ENCODE measurements around the gene PCP4L1.
"Not testable (repeated sequence)": the region's sequence is repeated elsewhere in the genome, so short reads cannot be mapped to it uniquely, and the experiment has no call there.

Gene PCP4L1
- 0 to 0.44 (median 0) reads per million in 17 experiments for total RNA-seq

DNA sequence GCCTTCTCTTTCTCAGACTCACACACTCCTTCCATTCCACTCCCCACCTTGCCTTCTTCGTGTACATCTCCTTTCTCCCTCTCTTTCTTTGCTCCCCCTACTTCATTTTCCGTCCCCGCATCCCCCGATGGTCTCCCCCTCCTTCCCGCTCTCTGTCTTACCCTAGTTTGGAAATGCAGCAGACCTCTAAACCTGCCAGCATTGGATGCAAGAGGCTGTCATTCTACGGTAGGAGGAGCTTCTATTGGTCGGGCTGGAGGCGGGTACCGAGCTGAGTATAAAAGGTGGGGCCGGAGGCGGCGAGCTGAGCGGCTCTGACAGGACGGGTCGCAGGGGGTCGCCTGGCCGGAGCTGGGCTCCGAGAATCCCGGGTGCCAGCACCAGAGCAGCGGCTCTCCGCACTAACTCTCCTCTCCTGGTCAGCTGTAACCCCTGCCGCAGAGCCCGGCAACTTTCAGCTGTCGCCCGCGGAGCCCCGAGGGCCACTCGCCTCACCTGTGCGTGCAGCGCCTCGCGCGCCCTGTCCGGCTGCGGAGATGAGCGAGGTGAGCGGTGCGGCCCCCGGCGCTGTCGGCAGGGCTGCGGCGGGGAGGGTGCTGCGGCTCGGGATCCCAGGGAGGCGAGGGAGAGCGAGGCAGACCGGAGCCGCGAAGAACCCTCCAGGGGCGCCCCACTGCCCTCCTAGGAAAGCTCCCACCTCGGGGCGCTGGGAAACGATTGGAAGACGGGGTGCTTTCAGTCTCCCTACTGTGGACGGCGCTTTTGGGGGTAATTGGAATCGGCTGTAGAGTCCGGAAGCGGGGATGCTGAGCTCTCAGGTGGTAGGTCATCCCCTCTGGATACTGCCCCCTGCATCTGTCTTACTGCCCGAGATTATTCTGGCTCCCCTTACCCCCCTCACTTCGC, at the start of gene PCP4L1:
Gene PCP4L1, plus strand, starts transcription at position 307 of the 906 bp plus-strand sequence. Its CDS starts 230 bp downstream, at position 537.
- peak in 3 of 4 experiments; percentile 41 to 60 (median 52) for DNase-seq

DNA sequence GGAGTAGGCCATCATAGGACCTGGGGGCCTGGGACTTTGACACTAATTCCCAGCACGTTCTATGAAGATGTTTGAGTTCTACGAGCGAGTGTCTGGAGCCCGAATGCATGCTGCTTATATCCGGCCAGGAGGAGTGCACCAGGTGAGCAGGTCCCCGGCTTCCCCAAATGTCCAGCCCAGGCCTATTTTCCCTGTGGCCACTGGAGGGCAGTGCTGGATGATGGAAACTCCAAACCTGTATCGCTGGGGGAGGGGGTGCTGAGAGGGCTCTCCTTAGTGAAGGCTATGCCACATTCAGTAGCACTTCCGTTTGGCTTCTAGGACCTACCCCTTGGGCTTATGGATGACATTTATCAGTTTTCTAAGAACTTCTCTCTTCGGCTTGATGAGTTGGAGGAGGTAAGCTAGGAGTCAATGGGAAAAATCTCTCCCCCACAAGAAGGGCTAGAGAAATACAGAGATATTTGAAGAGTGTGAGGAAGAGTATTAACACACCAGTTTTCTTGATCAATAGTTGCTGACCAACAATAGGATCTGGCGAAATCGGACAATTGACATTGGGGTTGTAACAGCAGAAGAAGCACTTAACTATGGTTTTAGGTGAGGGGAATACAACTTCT, 48.6 kb upstream of the PCP4L1 start:
- peak; percentile 82 to 88 (median 86) for DNase-seq

DNA sequence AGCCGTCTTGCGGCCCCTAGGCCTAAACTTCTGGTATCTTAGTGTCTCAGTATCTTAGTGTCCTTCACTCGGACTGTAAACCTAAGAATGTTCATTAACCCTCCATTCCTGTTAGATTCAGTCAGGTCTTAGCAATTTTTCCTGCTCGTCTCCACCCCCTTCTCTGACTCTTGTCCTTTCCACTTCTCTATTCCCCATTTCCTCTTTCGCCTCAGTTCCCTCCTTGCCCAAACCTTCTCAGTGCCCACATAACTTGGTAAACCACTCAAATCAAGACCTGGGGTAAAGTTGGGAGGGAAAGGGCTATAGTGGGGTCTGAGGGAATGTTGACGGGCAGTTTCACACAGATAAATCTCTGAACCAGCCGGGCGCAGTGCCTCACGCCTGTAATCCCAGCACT, 44.2 kb upstream of the PCP4L1 start:
- peak; percentile 70 to 87 (median 80) for DNase-seq

DNA sequence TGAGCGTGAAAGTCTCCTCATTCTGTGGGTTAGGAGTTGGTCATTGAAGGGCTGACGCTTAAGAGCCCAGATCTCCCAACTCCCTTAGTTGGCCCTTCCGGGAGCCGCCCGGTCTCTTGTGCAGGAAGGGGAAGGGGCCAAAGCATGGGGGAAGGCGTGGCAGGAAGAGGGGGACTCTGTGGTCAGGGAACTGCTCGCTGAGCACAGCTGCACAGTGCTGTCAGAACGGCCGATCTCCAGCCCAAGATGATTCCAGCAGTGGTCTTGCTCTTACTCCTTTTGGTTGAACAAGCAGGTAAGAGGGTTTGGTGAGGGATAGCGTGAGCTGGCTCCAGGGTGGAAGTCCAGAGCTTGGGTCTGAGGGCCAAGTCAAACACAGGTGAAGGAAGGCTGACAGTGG, 43.5 kb upstream of the PCP4L1 start, which contains the start of gene FCER1G:
Gene FCER1G, plus strand, starts transcription at position 220 of the 400 bp plus-strand sequence. Its CDS starts 27 bp downstream, at position 247.
- DNase-seq: peak; percentile 91 to 95 (median 94)

DNA sequence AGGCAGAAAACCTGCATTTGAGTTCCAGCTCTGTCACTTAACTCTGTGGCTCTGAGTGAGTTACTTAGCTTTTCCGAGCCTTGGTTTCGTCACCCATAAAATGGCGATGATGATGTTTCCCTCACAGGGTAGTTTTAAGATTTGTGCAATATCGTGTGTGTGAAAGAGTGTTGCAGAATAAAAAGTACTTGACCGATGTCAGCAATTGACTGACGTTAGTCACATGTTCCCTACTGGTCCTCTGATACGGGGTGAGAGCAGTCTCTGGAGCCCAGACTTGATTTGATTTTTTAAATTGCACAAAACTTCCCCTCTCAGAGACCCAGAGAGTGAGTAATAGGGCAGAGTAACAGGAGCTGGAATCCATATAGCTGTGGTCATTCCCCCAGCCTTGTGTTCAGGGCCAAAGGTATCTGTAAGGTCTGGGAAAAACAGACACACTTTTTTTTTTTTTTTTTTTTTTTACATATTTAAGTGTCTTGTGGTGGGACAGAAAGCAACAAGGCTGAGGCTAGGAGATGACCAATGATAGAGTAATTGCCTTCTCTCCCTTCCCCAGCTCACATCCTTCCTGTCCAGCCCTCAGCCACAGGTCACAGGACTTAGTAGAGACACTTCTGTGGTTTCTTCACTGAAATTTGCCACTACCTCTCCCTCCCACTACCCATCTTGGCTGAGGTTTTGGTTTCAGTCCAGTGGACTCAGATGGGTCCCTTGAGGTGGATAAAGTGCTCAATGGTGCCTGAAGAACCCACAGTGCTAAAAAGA, 41.4 kb upstream of the PCP4L1 start:
- peak; percentile 86 to 98 (median 94) for DNase-seq

DNA sequence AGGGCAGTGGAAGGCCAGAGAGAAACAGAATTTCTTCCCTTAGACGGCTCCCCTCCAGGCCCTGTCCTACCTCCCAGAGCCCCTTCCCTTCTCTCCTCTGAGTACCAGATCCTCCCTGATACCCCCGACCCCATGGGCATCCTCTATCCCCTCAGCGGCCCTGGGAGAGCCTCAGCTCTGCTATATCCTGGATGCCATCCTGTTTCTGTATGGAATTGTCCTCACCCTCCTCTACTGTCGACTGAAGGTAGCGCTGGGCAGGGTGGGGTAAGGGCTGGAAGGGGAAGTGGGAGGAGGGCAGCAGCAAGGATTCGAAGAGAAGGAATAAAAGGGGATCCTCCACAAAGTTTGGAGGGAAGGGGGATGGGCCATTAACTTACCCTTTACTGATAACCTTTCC, 40.7 kb upstream of the PCP4L1 start:
- peak in 3 of 4 experiments; percentile 40 to 47 (median 47) for DNase-seq

DNA sequence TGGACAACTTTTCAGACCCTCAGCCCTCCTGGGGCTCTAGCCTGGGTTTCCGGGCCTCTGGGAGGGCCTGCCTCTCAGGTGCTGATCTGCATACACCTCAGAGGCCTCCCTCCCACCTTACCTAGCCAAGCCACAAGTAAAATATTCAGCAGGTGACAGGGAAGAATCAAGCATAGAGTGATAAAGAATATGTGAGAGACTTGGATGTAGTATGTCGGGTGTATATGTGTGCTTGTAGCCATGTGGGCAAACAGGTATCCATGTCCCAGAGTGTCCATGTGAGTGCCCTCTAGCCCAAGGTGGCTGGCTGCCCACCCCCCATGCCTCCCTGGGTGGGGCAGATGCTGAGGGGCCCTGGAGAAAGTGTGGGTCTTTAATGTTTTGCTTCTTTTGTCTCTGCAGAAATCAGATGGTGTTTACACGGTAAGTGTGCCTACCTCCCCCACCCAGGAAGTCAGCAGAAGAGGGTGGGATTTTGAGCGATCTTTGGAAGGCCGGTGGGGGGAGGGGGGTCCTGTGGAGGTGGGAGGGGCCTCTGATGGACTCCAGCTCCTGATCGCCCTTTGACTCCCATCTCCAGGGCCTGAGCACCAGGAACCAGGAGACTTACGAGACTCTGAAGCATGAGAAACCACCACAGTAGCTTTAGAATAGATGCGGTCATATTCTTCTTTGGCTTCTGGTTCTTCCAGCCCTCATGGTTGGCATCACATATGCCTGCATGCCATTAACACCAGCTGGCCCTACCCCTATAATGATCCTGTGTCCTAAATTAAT, 40.1 kb upstream of the PCP4L1 start:
- DNase-seq: no peak

DNA sequence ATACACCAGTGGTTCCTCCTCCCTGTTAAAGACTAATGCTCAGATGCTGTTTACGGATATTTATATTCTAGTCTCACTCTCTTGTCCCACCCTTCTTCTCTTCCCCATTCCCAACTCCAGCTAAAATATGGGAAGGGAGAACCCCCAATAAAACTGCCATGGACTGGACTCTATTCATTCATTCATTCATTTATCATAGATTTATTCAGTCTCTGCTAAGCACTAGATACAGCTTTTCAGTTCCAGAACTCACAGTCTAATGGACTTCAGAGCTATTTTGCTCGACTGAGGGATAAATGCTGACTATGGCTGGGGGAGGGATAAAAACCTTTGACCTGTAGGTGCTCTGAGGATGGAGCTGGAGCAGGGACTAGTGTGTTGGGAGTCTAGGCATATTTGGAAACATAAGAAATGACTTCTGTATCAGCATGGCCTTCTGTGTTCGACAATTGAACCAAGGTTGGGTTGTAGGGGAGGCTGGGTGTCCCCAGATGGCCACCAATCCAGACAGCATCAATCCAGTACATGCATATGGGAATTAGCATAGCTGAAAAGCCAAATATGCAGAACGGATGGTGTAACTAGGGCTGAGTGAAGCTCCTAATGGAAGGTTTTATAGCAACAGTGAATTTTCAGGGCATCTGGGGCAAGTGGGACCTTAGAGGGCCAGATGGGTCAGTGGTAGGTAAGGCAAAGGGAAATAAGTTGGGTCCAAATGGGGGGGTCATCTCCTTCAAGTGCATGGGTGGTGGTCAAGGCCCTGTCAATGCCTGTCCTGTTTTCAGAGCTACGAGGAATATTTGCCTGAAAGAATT, 39.3 kb upstream of the PCP4L1 start:
- no peak for DNase-seq

DNA sequence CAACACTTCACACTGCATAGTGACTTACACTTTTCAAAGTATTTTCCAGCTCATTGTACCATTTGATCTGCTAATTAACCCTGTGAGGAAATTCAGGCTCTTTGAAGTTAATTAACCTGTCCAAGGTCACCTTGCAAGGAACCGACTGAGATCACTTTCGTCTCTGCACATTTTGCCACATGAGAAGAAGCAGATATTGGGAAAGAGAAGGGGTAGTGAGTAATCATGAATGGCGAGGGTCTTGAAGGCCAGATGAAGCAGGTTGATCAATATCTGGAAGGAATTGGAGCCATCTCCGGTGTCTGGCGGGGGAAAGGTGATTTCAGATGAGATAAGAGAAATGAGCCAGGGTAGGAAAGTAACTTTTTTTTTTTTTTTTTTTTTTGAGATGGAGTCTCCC, 38.5 kb upstream of the PCP4L1 start:
- no peak for DNase-seq

DNA sequence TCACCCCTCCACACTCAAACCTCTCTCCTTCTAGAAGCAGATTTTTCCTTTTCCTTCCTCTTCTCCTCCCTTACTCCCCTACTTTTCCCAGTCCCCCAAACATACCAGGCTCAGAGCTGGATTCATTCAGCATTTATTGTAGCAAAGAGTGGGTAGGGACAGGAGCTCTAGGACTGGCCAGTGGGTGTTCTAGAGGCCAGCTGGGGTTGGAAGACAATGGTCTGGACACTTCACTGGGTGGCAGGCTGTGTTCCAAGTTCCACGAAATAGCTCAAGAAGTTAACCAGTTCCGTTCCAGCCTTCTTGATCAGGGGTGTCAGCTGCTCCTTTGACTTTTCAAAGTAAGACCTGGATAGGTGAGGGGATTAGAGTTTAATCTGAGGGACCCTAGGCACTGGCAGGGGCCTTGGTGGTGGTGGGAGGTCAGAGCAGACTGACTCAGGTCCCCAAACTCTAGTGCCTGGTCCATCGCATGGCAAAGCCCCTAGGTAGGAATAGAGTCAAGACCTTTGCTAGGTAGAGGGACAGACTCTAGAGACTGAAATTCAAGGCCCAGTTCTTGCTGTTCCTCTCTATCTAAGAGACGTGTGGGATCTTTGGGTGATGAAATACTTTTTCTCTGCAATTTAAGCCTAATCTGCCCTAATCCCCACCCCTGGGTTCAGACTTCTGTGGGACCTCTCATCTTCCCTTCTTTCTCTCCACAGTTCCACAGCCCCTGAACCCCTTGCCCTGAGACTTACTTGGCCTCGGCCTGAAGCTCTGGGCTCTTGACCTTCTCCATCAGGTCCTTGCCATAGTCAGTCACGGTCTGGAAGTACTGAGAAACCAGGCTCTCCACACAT, 36.1 kb upstream of the PCP4L1 start:
- DNase-seq: no peak

DNA sequence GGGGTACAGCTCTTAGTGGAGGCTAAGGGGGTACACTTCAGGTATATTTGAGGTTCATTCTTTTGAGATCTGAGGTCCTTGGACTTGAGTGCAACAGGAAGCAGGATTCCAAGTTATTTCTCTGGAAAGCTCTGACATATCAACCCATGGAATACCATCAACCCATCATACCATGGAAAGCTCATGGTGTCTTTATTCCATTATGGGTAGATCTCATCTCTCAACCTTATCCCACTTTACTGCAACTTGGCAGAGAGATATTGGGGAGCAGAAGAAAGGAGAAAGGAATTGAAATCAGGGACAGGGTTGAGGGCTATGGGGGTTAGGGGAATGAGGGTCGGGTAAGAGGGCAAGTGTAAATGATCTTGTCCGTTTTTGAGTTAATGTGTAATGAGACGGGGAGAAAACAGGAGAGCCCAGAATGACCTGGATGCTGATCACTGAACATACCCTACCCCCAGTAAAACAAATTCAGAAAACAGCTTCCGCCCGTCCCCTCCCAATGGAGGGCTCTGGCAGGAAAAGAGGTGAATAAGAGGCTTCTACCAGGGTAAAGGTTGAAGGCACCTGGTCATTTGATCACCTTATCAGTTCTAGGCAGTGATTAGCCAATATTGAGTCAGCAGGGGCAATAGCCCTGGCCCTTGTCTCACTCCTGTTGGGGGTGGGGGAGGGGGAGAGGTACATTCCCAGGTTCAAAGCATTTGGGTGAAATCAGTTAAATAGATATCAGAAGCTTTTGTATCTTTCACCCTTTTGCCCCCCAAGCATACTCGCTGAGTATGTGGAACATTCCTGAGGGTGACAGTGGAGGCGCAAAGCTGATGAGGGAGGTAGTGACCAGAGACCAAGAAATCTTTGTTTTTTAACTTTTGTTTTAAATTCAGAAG, 34.5 kb upstream of the PCP4L1 start:
- no peak for DNase-seq

DNA sequence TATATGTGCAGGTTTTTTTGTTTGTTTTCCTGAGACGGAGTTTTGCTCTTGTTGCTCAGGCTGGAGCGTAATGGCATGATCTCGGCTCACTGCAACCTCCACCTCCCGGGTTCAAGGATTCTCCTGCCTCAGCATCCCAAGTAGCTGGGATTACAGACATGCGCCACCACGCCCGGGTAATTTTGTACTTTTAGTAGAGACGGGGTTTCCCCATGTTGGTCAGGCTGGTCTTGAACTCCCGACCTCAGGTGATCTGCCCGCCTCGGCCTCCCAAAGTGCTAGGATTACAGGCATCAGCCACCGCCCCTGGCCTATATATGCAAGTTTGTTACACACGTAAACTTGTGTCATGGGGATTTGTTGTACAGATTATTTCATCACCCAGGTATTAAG, 33.9 kb upstream of the PCP4L1 start:
- not testable (repeated sequence) for DNase-seq

DNA sequence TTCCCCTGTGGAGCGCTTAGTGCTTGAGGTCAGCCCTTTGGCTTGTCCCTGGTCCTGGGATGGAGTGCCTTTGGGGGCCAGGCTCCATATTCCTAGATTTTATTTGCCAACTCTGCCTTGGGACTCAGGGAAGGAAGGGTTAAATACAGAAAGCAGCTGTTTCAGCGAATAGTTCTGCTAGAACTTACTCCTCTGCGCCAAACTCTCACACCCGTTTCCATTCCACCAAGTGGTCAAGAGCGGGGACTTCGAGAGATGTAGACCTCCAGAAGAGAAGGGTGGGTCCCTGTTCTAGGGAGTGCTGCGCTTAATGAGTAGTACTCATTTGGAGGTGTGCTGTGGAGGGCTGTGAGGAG, 33.4 kb upstream of the PCP4L1 start:
- DNase-seq: peak in 1 of 4 experiments; percentile 23

DNA sequence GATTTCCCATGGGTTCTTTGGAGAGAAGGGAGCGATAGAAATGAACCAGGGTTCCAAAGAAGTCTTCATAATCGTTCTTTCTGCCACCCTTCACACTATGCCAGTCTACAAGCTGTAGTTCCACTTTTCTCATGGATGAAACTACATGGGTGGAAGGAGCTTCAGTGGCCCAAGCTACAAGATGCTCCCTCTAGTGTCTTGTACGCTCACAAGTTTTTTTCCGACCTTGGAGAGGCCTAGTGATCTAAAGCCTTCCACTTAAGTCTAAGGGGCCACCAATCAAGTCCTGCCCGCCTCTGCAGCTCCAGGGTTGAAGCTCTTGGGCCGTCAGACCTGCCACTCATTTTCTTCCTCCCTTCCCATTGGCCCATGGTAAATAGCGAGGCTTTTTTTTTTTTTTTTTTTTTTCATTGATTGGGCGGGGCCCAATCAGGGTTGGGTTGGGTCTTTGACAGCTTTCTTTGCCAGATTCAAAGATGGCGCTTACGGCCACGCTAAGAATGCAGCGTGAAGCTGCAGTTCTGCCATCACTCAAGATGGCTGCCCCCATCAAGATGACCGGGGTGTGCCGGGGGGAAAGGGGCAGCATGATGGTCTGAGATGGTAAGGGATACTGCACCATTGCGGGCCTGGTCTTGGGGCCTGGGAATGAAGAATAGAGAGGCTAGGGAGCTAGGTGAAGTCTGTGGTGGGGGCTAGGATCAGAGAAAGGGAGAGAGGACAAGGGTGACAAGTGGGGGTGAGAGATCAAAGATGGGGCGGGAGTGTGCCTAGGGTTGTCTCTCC, 32.8 kb upstream of the PCP4L1 start, which contains the start of gene TOMM40L:
Gene TOMM40L, plus strand, starts transcription at position 527 of the 786 bp plus-strand sequence. CDS start 430 bp downstream, outside the sequence.
- peak; percentile 97 to 100 (median 98) for DNase-seq

DNA sequence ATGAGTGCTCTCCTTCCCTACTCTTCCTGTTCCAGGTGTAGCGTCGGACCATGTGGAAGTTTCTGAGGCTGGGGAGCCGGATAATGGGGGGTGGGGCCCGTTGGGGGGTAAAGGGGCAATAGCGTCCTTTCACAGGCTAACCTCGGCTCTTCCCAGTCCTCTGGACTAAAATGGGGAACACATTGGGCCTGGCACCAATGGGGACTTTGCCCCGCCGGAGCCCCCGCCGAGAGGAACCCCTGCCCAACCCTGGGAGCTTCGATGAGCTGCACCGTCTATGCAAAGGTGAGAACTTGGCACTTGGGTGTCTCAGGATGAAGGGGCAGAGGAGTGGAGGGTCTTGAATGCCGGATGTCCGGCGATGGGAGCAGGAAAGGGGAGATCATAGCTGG, 32.2 kb upstream of the PCP4L1 start:
- DNase-seq: no peak

DNA sequence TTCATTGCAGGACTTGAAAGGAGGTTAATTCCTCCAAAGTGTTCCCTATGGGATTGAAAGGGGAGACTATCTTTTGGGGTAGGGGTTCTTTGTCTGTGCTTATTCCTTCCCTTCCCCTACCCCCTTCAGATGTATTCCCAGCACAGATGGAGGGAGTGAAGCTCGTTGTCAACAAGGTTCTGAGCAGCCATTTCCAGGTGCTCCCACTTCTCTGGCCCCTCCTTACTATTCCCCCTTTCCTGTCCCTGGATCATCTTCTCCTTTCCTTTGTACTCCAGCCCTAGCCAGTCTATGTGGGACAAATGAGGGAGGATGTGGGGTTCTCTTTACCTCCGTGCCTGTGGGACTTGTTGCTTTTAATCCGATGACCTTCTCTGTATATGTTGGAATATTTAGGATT, 31.8 kb upstream of the PCP4L1 start:
- DNase-seq: no peak

DNA sequence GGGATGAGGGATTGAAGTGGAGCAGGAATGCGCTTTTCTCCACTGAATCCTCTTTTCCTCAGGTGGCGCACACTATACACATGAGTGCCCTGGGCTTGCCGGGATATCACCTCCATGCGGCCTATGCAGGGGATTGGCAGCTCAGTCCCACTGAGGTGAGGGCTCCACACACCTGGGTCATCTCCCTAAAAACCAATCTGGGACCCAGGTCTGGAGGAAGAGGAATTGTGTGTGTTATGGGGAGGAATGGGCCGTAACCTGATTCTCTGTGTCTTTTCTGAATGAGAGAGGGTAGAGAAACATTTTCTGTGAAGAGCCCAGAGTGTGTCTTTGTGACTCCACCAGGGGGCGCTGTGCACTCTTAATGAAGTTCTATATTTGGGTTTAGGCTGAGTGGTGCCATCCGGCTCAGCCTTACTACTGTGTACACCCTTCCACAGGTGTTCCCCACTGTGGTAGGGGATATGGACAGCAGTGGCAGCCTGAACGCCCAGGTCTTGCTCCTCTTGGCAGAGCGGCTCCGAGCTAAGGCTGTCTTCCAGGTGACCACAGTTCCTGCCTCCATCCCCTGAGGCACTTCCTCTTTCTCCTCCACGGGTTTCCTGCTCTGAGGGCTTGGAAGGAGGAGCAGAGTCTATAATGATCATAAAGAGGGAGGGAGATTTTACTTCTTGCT, 31.2 kb upstream of the PCP4L1 start:
- peak; percentile 86 to 93 (median 90) for DNase-seq

DNA sequence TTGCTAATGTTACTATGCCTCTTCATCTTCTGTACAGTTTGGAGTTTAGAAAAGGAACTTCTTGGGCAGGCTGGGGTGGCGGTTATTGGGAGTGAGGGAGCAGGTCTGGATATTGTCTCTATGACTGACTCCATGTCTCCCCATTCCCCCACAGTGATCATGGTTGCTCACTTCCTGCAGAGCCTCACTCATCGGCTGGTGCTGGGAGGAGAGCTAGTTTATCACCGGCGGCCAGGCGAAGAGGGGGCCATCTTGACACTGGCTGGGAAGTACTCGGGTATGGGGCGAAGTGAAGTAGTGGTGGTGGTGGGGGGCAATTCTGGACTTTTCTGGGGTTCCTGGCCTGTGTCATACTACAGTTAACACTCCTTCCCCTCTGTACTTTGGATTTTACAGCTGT, 30.5 kb upstream of the PCP4L1 start:
- no peak for DNase-seq

Measured in suppressor macrophage (primary cell).